ENCODE measurements around the gene CEP97.
A peak's percentile ranks its signal among the peaks of the same experiment; 100 is the strongest.
"Not testable (repeated sequence)": the region's sequence is repeated elsewhere in the genome, so short reads cannot be mapped to it uniquely, and the experiment has no call there.

Gene CEP97, protein sequence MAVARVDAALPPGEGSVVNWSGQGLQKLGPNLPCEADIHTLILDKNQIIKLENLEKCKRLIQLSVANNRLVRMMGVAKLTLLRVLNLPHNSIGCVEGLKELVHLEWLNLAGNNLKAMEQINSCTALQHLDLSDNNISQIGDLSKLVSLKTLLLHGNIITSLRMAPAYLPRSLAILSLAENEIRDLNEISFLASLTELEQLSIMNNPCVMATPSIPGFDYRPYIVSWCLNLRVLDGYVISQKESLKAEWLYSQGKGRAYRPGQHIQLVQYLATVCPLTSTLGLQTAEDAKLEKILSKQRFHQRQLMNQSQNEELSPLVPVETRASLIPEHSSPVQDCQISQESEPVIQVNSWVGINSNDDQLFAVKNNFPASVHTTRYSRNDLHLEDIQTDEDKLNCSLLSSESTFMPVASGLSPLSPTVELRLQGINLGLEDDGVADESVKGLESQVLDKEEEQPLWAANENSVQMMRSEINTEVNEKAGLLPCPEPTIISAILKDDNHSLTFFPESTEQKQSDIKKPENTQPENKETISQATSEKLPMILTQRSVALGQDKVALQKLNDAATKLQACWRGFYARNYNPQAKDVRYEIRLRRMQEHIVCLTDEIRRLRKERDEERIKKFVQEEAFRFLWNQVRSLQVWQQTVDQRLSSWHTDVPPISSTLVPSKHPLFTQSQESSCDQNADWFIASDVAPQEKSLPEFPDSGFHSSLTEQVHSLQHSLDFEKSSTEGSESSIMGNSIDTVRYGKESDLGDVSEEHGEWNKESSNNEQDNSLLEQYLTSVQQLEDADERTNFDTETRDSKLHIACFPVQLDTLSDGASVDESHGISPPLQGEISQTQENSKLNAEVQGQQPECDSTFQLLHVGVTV

DNA sequence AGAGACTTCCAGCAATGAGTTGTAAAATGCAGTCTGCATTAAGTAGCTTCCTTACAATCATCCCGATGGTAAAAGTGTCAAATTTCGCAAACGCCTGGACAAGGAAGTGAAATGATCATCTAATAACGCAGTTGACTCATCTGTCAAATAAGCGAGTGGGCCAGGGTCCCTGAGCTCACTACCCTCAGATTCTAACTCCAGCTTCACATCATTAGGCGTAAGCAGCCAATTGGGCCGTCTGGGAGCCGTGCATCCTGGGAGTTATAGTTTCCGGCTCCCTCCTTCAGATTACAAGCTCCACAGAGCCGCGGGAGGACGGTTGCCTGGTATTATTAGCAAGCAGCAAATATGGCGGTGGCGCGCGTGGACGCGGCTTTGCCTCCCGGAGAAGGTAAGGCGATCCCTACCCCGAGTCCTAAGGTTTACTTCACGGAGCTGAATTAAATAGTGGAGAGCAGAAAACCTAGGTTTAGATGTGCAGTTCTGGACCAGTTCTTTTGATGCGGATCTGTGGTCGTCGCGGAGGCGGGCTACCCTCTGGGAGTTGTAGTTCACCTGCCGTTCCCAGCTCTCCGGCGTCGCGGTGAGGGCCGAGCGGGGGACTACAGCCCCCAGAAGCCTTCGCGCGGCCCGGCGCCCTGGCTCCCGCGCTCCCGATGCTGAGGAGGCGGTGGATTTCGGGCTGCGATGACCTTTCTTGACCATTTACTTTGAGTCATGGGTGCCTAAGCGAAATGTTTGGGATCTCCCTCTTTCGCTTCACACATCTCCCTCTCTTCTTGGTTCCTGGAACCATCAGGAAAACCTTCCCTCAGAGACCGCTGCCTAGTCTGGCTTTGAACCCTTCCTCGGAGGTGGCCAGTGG is at the start of gene CEP97:
TSS of gene CEP97 (plus strand) at position 286 of the 865 bp plus-strand sequence. CDS start at position 349, 63 bp downstream.
- H3K4me3 ChIP-seq (ENCODE audit: low read depth, low read length) = peak within 1 kb of the TSS; percentile 95
- DNase-seq (ENCODE audit: low read depth) = peak; percentile 86

DNA sequence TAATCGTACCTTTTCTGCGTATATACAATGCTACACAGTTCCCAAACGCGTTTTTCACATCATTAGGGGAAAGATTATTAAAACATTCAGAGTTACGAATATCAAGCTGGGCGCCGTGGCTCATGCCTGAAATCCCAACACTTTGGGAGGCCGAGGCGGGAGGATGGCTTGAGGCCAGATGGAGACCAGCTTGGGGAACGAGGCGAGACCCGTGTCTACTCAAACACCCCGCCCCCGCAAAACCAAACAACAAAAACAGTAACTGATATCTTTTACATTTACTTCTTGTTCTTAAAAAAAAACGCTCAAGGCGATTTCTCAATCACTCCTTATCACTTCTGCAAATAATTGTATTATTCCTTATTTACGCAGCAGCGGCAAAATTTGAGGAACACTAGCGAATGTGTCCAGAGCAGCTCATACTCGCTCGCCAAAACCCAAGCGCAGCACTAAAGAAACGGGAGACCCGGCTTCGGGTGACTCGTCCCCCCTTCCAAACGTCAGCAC is 48.7 kb upstream of the CEP97 start:
- DNase-seq (ENCODE audit: low read depth) = no peak
- peak overlapping the region; percentile 99 for H3K4me3 ChIP-seq (ENCODE audit: low read depth, low read length)

DNA sequence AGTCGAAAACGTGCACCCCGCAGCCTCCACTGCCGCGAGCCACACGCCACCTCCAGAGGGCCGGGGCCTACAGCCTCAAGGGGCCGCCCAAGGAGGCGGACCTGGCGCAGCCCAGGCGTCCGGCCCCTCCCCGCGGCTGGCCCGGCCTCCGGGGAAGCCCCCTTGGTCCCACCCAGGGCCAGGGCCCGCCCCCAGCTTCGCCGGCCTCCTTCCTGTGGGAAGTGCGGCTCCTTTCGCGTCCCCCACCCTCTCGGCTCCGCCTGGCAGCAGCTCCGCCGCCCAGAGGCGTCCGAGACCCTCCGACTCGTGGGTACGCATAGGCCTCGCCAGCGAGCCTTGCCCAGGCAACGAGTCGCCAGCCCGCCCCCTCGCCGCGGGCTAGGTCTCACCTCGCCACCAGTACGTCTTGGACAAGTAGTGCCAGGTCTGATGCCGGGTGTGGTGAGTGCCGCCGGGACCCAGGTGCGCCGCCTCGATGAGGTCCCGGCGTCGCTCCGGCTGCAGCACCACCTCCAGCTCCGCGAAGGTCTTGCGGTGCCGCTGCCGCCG is 48.1 kb upstream of the CEP97 start:
- DNase-seq (ENCODE audit: low read depth) = peak; percentile 95
- peak overlapping the region; percentile 99 for H3K4me3 ChIP-seq (ENCODE audit: low read depth, low read length)

DNA sequence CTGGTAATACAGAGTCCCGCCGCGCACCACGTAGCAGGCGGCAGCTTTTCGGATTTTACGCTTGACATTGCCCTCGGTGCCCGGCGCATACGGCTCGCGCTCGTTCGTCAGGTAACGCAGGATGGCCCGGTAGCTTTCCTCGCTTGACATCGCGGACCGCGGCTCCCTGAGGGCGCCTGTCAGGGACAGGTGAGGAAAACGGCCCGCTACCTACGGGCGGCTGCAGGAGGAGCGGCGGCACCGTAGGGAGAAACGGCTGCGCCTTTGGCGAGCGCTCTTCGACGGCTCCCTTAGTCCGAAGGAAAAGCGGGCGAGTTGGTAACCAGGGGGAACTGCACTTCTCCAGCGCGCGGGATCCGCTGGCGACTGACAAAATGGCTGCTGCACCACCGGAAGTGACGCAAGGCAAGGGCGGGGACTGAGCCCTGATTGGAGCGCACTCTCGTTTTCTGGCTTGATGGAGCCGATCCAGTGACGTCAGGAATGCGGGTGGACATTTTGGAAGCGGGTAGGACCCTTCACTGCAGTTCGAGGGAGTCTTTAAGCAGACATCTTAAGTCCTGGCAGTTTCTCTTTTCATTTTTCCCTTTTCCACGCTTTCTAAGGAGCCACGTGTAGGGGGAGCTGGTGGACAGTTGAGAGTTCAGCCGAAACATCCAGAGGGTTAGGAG is 47.5 kb upstream of the CEP97 start, which contains the start of gene ZBTB11:
TSS of gene ZBTB11 (minus strand) at position 368 of the 671 bp plus-strand sequence. CDS start at position 150, 218 bp downstream.
- peak within 1 kb of the TSS; percentile 99 for H3K4me3 ChIP-seq (ENCODE audit: low read depth, low read length)
- DNase-seq (ENCODE audit: low read depth) = peak; percentile 100

DNA sequence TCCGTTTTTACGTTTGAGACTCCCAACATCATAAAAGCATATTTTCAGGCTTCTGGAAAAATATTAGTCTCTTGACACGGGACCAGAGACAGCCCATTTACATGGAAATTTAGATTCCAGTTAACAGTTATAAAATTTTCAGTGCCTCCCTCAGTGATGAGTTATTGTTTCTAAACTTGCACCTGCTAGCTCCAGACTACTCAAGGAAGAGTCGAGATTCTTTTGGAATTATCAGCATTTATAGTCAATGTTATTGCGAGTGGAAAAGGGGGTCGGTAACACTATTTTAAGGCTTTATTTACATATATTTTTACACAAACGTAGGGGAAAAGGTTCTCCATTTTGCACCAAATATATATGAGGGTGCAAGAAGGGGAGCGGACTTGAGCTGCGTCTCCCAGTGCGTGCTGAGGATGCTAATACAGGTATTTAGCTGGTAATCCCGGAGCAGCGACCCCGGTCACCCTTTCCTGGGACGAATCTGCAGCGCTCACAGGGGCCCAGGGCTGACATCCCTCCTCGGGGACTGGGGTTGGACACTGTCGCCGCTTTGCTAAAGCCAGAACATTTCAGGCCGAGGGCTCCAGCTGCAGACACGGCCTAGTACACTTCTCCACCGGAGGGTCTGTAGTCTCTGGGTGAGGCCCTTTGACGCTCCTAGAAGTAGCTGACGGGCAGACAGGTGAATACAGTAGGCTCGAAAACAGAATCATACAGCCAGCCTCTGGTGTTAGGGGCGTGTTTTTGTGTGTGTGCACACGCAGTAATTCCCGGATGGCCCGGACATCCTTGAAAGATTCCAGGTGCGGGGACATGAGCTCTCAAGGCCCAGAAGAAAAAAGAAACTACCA is 46.8 kb upstream of the CEP97 start:
- peak overlapping the region; percentile 36 for H3K4me3 ChIP-seq (ENCODE audit: low read depth, low read length)
- no peak for DNase-seq (ENCODE audit: low read depth)

DNA sequence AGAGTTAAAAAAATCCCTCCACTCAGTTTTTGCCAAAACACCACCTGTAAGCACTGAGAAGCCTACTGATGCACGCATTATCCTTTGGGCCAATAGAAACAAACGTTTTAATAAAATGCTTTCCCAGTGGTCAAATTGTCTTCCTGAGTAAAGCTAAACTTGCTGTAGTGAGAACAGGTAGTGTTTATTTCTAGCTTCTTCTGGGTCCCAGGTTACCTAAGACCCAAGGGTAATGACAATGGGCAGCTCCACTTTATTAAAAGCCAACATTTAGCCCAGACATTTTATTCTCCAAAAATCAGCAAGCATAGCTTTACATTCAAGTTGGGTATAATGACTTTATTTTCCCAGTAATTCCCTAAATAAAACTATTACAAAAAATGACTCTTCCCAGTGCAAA is 45.6 kb upstream of the CEP97 start:
- DNase-seq (ENCODE audit: low read depth); H3K4me3 ChIP-seq (ENCODE audit: low read depth, low read length): not testable (repeated sequence)

DNA sequence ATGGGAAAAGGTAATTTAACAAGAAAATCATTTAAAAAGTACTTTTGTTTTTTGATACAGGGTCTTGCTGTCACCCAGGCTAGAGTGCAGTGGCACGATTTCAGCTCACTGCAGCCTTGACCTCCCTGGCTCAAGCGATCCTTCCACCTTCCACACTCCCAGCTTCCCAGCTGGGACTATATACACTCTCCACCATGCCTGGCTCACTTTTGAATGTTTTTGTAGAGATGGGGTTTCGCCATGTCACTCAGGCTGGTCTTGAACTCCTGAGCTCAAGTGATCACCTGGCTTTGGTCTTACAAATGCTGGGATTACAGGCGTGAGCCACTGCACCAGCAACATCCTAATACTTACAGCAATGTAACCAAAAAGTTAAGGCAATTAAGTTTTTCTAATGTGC is 43.9 kb upstream of the CEP97 start:
- no peak for DNase-seq (ENCODE audit: low read depth)

DNA sequence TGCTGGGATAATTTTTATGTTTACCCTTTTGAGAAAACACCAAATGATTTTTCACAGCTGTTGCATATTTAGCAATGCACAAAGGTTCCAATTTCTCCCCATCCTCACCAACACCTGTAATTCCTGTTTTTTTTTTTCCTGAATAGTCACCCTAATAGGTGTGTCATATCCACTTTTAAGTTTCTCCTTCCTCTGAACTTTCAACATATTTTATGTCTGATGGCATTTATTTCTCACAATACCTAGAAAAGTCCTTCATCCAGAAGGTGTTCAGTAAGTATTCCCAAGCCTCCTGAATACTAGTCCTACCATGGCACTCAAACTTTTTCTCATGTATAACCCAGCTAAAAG is 39.4 kb upstream of the CEP97 start:
- peak overlapping the region; percentile 97 for H3K4me3 ChIP-seq (ENCODE audit: low read depth, low read length)
- DNase-seq (ENCODE audit: low read depth) = no peak

More for the DNA sequence above, 43.9 kb upstream of the CEP97 start:
- no peak overlapping the region for H3K4me3 ChIP-seq (ENCODE audit: low read depth, low read length)

DNA sequence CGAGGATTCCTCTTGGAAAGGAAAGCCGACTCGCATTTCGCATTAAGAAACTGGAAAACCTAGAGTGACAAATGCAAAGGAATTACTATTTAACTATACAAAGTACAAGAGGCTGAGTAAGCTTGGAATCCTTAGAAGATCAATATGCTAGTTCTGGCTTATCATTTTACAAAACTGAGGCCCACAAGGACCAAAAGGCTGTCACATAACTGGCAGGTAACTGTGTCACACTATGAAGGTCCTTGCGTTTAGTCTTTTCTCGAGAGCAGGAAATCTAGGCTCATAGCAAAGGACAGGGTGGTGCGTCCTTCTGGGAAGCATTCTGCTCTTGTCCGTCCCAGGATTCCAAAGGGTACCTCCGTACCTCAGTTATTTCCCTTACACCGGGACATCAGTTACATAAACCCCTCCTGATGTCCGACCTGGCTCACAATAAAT is 38.5 kb upstream of the CEP97 start:
- DNase-seq (ENCODE audit: low read depth) = no peak
- peak overlapping the region; percentile 97 for H3K4me3 ChIP-seq (ENCODE audit: low read depth, low read length)

DNA sequence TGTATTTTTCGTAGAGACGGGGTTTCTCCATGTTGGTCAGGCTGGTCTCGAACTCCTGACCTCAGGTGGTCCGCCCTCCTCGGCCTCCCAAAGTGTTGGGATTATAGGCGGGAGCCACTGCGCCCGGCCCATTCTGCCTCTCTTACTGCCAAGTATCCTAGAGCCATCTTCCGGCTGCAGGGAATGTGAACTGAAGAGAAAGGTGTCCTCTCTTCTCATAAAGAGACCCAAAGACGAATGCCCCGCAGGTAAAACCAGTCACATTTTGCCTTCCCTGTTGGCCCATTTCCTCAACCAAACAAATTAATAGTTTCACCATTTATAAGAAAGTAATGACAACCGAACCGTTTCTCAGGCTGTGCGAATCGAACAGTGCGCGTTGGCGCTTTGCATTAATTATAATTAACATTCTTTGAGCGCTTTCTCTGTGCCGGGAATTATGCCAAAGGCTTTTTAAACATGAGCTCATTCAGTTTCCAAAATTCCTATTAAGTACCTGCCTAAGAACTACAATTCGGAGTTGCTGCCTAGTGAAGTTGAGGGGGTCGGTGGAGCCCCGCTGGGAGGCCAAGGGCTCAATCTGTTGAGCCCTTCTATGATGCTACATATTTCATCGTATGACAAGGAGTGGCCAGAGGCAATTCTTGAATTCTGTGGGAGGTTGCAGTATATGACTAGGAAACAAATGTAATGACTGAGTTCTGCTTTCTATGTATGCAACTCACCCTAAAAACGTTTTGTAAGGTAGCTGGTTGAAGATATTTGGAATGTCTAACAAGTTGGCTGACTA is 37.1 kb upstream of the CEP97 start:
- DNase-seq (ENCODE audit: low read depth) = no peak
- H3K4me3 ChIP-seq (ENCODE audit: low read depth, low read length) = peak overlapping the region; percentile 97

DNA sequence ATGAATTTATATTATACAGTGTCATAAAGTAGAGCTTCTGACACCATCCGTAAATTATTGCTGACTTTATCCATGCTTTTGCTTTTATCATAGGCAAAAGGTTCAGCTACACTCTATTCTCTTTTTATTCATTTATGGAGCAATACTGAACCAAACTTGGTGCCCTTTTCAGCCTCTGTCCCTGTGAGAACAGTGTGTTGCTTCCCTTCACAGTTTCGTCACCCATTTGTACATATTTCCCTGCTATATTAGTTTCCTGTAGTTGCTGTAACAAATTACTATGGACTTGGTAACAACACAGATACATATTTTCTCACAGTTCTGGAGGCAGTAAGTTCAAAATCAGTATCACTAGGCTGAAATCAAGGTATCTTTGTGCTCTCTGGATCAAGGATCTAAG is 35.1 kb upstream of the CEP97 start:
- DNase-seq (ENCODE audit: low read depth) = no peak
- no peak overlapping the region for H3K4me3 ChIP-seq (ENCODE audit: low read depth, low read length)

DNA sequence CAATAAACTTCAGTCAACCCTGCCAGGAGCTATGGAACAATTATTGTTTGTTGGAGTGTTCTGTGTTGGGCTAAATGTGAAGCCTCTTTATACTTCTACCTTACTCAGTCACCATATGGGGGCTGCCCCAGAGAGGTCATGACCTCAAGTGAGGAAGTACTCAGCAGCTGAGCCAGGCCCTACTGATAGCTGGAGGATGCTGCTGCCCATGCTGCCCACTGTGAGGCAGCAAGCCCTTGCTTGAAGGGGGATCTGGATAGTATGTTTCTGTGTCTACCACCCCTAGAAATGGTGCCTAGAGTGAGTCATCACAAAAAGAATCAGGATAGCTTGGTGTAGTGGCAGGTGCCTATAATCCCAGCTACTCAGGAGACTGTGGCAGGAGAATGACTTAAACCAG is 33.4 kb upstream of the CEP97 start:
- no peak for DNase-seq (ENCODE audit: low read depth)
- no peak overlapping the region for H3K4me3 ChIP-seq (ENCODE audit: low read depth, low read length)

DNA sequence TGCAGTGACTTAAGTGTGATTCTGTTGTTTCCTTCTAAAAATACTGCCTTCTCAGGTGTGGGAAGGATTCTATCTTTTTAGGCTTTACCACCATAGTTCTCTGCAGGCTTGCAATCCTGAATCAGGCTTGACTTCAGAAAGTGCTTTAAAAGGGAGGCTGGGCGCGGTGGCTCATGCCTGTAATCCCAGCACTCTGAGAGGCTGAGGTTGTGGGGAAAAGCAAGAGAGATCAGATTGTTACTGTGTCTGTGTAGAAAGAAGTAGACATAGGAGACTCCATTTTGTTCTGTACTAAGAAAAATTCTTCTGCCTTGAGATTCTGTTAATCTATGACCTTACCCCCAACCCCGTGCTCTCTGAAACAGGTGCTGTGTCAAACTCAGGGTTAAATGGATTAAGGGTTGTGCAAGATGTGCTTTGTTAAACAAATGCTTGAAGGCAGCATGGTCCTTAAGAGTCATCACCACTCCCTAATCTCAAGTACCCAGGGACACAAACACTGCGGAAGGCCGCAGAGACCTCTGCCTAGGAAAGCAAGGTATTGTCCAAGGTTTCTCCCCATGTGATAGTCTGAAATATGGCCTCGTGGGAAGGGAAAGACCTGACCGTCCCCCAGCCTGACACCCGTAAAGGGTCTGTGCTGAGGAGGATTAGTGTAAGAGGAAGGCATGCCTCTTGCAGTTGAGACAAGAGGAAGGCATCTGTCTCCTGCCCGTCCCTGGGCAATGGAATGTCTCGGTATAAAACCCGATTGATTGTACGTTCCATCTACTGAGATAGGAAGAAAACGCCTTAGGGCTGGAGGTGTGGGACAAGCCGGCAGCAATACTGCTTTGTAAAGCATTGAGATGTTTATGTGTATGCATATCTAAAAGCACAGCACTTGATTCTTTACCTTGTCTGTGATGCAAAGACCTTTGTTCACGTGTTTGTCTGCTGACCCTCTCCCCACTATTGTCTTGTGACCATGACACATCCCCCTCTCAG is 32.4 kb upstream of the CEP97 start:
- DNase-seq (ENCODE audit: low read depth); H3K4me3 ChIP-seq (ENCODE audit: low read depth, low read length): not testable (repeated sequence)

DNA sequence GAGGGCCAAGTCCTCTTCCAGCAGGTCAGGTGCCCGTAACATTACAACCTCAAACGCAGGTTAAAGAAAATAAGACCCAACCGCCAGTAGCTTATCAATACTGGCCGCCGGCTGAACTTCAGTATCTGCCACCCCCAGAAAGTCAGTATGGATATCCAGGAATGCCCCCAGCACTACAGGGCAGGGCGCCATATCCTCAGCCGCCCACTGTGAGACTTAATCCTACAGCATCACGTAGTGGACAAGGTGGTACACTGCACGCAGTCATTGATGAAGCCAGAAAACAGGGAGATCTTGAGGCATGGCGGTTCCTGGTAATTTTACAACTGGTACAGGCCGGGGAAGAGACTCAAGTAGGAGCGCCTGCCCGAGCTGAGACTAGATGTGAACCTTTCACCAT is 30.9 kb upstream of the CEP97 start:
- H3K4me3 ChIP-seq (ENCODE audit: low read depth, low read length); DNase-seq (ENCODE audit: low read depth): not testable (repeated sequence)

DNA sequence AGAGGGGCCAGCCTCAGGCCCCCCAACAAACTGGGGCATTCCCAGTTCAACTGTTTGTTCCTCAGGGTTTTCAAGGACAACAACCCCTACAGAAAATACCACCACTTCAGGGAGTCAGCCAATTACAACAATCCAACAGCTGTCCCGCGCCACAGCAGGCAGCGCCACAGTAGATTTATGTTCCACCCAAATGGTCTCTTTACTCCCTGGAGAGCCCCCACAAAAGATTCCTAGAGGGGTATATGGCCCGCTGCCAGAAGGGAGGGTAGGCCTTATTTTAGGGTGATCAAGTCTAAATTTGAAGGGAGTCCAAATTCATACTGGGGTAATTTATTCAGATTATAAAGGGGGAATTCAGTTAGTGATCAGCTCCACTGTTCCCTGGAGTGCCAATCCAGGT is 29.6 kb upstream of the CEP97 start:
- not testable (repeated sequence) for DNase-seq (ENCODE audit: low read depth); H3K4me3 ChIP-seq (ENCODE audit: low read depth, low read length)

All from skeletal muscle cell (primary cell).